Ovary (tissue), 9 donors: ENCODE results near the gene NCOA6. TPM values are rescaled to one million over a fixed set of nuclear protein-coding genes. Genes with fewer than 3 reads are reported as not detected.

Experiments used
- DNase-seq, 5 donors: peaks; one replicate each; pipeline ENCODE4 v3.0.0-alpha.2; 2019 to 2020
- H3K27ac ChIP-seq, 2 donors: fragments of 200-600 bp; one replicate each; pipeline versions ENCODE4 v1.5.1 to v1.8.0; 2019 to 2022
- H3K27me3 ChIP-seq: fragments of 200-600 bp; one replicate; pipeline ENCODE4 v1.8.0; 2022
- H3K36me3 ChIP-seq: fragments of 200-600 bp; sonication (generic); one replicate; pipeline ENCODE4 v1.5.1; 2019
- H3K4me1 ChIP-seq: one replicate; pipeline ENCODE4 v1.8.1; 2013; ENCODE audit warnings: mild to moderate bottlenecking, moderate library complexity; ENCODE audit not compliant: insufficient read depth
- H3K4me3 ChIP-seq: fragments of 200-600 bp; sonication (generic); one replicate; pipeline ENCODE4 v1.5.1; 2017
- H3K9me3 ChIP-seq, 2 donors: fragments of 200-600 bp in 1 of 2; sonication (generic) in 1 of 2; one replicate each; pipeline versions ENCODE4 v1.5.1 to v1.8.1; 2013 to 2019; ENCODE audit warnings: mild to moderate bottlenecking in 1 of 2, moderate library complexity in 1 of 2
- EP300 ChIP-seq: sonication (generic); formaldehyde crosslinking; IDR thresholded peaks from one replicate; pipeline ENCODE4 v1.6.1; 2017; ENCODE audit warnings: antibody characterized with exemption
- POLR2A ChIP-seq: fragments of 450-650 bp; IDR thresholded peaks from one replicate; pipeline ENCODE4 v1.6.1; 2017; ENCODE audit warnings: antibody characterized with exemption, mild to moderate bottlenecking, moderate library complexity
- WGBS, 3 donors: extraction: QIAGEN DNeasy Blood & Tissue Kit in 1 of 3; methylation state at CpG; one replicate each; pipeline versions ENCODE4 v1.1.5 to v1.1.7; 2013 to 2017; 5-methylcytosine and 5-hydroxymethylcytosine counted together
- intact Hi-C, 4 donors: fragments of 100-400 bp; cut with DNase I; formaldehyde crosslinking; loops; one replicate each; pipeline versions ENCODE4 v1.11.0 to v1.15.1; 2022 to 2023
- polyA plus RNA-seq, 2 donors: library from polyadenylated mRNA; stranded (reverse); fragments of 200-250 nt in 1 of 2; fragments of 350-450 nt in 1 of 2; fragmentation: Illumina TruSeq in 1 of 2; extraction: RNeasy Lipid Tissue Mini Kit (QIAGEN cat#74804) in 1 of 2; gene quantifications; one replicate each; pipeline ENCODE4 v1.2.3, GENCODE V29; 2013 to 2014
- total RNA-seq, 7 donors: library from RNA; depleted of rRNA in 2 of 7; stranded (reverse); fragments of >200 nt in 2 of 7; fragmentation: NEBNext Ultra II Directional in 3 of 7; extraction: Animal tissue kit (Norgen Biotek cat#: 25700) in 3 of 7; gene quantifications; one replicate each; pipeline versions ENCODE4 v1.1.0 to v1.2.4, GENCODE V29; 2016 to 2023
- TF ChIP-seq, protein P1 (sequence below), 3 donors: fragments of 450-650 bp in 2 of 3; fragments of 200-600 bp in 1 of 3; IDR thresholded peaks; one replicate each; pipeline versions ENCODE4 v1.5.1 to v1.8.0; 2016 to 2022; ENCODE audit warnings: antibody characterized with exemption in 3 of 3, mild to moderate bottlenecking in 1 of 3
- donor health status: DM: no; HTN: no; CAD: no; lungs with moderate emphysema.
- donor health status: DM: no; HTN: no; CAD: no.
- donor health status: Bipolar disorder and iron deficiency.
- donor health status: DM: yes; HTN: yes; CAD: no.
- donor health status: DM: no; HTN: no; CAD: no.
- donor health status: DM: yes; HTN: yes; CAD: no.

NCOA6 gene
- total and polyA plus RNA-seq, 9 donors: 10.5 to 31.7 (median 23.9) TPM

DNA sequence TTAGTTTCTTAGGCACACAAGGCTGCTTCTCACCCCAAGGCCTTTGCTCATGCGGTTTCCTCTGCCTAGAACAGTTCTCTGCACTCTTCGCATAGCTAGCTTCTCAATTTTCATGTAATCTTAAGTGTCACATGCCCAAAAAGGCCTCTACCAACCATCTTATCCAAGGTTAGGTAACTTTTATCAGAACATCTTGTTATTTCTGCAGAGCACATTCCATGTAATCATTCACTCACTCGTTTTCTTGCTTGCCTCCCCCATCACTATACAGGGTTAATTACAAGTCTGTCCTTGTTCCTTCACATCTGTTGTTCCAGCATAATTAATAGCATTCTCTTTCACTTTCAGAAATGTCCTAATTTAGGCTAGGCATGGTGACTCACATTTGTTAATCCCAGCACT lies 53.8 kb downstream of the NCOA6 start:
- TF ChIP-seq EP300 (no peak), POLR2A (no peak)
- TF ChIP-seq, protein P1, sequence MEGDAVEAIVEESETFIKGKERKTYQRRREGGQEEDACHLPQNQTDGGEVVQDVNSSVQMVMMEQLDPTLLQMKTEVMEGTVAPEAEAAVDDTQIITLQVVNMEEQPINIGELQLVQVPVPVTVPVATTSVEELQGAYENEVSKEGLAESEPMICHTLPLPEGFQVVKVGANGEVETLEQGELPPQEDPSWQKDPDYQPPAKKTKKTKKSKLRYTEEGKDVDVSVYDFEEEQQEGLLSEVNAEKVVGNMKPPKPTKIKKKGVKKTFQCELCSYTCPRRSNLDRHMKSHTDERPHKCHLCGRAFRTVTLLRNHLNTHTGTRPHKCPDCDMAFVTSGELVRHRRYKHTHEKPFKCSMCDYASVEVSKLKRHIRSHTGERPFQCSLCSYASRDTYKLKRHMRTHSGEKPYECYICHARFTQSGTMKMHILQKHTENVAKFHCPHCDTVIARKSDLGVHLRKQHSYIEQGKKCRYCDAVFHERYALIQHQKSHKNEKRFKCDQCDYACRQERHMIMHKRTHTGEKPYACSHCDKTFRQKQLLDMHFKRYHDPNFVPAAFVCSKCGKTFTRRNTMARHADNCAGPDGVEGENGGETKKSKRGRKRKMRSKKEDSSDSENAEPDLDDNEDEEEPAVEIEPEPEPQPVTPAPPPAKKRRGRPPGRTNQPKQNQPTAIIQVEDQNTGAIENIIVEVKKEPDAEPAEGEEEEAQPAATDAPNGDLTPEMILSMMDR (IDR thresholded peaks at IDR 0.05): no peak
- H3K4me3 ChIP-seq: no peak overlapping the region
- DNase-seq: no peak
- H3K4me1 ChIP-seq: no peaks in the 10 kb centered on the region
- intact Hi-C loops: loop anchor here in 2 of 4 donors (10.0 kb wide), 2 partner anchors 457 to 587 kb away; no protein-coding TSS in a partner anchor
- WGBS, 3 donors: 52 to 64% (median 58%) methylated on average over 3 of the region's 3 CpGs
- no peaks in the 10 kb centered on the region for H3K27me3 ChIP-seq
- no peaks in the 10 kb centered on the region for H3K36me3 ChIP-seq
- no peak overlapping the region for H3K27ac ChIP-seq
- no peaks in the 10 kb centered on the region for H3K9me3 ChIP-seq

DNA sequence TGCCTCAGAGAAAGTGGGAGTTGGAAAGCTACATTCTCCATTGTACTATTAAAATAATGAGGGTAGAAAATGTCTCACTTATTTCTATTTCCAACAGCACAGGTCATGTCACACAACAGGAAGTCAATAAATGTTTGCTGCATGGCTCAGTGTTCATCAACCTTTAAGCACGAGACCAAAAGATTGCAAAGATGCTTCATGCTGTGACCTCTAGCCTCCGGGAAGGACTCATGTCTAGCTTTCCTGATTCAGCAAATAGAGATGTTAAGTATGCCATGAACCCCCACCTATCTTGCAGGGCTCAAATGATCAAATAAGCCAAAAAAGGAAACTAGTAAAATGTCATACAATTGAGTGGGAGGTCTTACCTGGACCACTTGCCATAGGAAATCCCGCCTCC lies 57.4 kb downstream of the NCOA6 start:
- Histone ChIP-seq H3K4me1 (no peaks in the 10 kb centered on the region), H3K36me3 (no peaks in the 10 kb centered on the region), H3K27me3 (no peaks in the 10 kb centered on the region), H3K4me3 (no peak overlapping the region), H3K27ac (no peak overlapping the region), H3K9me3 (no peaks in the 10 kb centered on the region)
- TF ChIP-seq POLR2A: no peak
- TF ChIP-seq EP300: no peak
- TF ChIP-seq, protein P1 (IDR thresholded peaks at IDR 0.05): no peak
- no peak for DNase-seq
- 86 to 92% (median 87%) methylated on average over 3 of the region's 3 CpGs for WGBS, 3 donors
- intact Hi-C loops: loop anchor here in 2 of 4 donors (5.0 to 10.0 kb wide), 2 partner anchors 456 to 573 kb away; no protein-coding TSS in a partner anchor

DNA sequence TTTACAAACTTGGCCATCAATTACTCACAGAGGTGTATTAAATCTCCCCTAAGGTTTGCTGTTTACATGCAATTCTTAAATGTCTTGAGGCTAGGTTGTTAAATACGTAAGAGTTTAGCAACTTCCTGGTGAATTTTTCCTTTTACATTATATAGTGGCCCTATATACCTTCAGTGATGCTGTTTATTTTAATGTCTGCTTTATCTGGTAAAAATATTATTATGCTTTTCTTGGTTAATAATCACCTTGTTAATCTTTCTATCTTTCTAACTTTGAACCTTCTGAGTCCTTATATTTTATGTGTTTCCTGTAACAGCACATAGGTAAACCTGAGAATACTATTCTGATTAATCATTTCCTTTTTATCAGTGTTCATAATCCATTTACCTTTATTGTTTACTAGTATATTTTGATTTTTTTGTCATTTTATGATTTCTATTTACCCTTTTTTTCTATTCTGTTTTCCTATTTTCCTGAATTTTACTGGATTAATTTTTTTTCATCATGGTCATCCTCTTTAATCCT lies 63.4 kb downstream of the NCOA6 start:
- 0 to 98% (median 45%) methylated on average over 1 of the region's 1 CpG for WGBS, 3 donors
- H3K4me3 ChIP-seq: no peak overlapping the region
- no peaks in the 10 kb centered on the region for H3K4me1 ChIP-seq
- intact Hi-C loops: loop anchor here in 1 of 4 donors (10.0 kb wide), 1 partner anchor 567 kb away; no protein-coding TSS in a partner anchor
- DNase-seq: no peak
- H3K27me3 ChIP-seq: no peaks in the 10 kb centered on the region
- no peaks in the 10 kb centered on the region for H3K9me3 ChIP-seq
- H3K27ac ChIP-seq: no peak overlapping the region
- no peaks in the 10 kb centered on the region for H3K36me3 ChIP-seq
- no peak for TF ChIP-seq POLR2A
- no peak for TF ChIP-seq EP300
- TF ChIP-seq, protein P1 (IDR thresholded peaks at IDR 0.05): no peak

DNA sequence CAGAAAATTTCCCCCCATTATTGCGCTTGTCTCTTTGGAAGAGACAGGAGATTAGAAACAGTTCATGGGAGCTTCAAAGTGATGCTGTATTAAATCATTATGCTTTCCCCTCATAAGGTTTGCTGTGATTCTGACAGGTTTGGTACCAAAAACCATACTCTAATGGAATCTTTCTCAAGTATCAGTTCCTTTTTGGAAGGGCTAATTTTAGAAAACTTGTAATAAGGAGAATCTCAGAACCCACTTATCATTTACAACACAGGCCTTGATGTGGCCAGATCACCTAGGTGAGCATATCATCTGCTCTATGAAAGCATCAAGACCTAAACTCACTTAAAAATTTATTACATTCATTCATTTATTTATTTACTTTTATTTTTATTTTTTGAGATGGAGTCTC lies 70.1 kb downstream of the NCOA6 start:
- intact Hi-C loops: no loop called here
- no peaks in the 10 kb centered on the region for H3K4me1 ChIP-seq
- TF ChIP-seq, protein P1 (IDR thresholded peaks at IDR 0.05): no peak
- TF ChIP-seq POLR2A (no peak), EP300 (no peak)

More for the DNA sequence above, 70.1 kb downstream of the NCOA6 start:
- no peak for DNase-seq
- no peaks in the 10 kb centered on the region for H3K27me3 ChIP-seq
- no peaks in the 10 kb centered on the region for H3K36me3 ChIP-seq
- H3K27ac ChIP-seq: no peak overlapping the region
- no peak overlapping the region for H3K4me3 ChIP-seq
- H3K9me3 ChIP-seq: no peaks in the 10 kb centered on the region
- 94 to 100% (median 100%) methylated on average over 1 of the region's 1 CpG for WGBS, 3 donors
